ENCODE data around the gene CFAP44.
A peak's percentile ranks its signal among the peaks of the same experiment; 100 is the strongest.
"Not testable (repeated sequence)": the region's sequence is repeated elsewhere in the genome, so short reads cannot be mapped to it uniquely, and the experiment has no call there.

CFAP44 gene, protein sequence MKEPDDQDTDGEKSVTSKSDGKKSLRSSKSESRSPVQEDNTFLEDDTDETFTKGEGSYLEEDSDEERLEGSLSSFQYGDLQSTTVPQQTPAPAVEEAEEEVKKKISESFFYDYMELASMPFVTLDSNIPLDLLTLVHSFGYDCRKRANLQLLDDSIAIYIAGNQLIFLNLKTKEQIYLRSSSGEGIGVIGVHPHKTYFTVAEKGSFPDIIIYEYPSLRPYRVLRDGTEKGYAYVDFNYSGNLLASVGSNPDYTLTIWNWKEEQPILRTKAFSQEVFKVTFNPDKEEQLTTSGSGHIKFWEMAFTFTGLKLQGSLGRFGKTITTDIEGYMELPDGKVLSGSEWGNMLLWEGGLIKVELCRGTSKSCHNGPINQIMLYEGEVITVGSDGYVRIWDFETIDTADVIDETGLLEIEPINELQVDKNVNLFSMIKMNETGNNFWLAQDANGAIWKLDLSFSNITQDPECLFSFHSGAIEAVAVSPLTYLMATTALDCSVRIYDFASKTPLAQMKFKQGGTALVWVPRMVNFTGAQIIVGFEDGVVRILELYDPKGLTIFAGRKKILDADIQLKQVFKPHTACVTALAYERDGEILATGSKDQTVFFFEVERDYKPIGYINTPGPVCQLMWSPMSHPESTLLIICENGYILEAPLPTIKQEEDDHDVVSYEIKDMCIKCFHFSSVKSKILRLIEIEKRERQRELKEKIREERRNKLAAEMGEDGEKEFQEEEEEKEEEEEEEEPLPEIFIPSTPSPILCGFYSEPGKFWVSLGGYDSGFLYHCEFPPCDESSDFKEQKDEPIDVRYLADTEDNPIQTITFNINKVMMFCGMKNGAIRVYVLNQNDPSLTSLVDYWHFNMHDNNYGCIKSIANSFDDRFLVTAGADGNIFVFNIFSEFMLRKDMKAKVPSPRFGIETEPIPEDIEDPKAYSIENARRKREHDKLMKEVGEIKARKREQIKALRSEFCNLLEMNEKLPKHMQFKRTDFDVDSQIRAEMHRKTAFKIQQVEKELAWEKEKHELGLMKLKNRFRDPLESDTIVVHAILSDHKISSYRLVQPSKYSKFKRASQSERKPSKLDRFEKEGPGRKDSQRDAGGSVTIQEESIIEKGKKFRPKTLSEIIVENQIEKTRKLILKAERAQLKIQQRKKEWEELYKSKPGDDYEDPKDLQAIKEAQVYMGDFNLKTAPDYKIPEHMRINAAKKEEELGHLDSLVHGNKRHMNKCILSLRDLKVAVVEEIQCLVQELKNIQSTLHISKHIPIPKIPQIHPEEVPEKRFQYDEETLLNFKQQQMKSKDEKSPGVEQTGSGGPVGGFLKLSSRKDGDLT (N-terminal part only)

DNA sequence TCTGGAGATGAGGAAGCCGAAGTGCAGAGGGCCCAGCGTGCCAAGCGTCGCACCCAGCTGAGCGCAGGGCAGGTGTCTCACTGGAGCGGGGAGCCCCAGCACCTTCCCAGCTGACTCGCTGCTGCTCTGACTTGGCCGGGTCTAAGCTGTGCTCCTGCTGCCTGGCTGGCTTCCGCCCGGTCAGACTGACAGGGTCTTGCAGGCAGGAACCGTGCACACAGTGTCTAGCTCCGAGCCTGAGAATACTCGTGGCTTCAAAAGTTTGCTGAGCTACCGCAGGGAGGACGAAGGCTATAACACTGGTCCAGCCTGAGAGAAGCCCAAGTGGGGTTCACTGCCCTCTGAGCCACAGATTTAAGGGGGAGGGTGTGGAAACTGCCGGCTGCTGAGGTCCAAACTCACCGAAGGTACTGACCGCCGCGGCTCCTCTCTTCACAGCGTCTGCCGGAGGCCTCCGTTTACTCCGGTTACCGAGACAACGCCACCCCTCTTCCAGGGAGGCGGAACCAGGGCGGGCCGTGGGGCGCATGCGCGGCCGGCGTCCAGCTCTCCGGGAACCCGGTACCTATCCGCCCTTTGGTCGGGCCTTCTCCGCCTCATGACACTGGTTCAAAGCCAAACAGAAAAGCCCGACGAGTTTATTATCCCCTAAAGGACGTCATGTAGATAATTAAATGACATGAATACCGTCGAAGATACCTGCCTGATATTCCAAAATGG is at the start of gene CFAP44:
Gene CFAP44, minus strand, starts transcription at position 443 of the 720 bp plus-strand sequence. CDS start 7,829 bp downstream, outside the sequence.
- DNase-seq (ENCODE audit: low read depth in 2 of 3, low spot score in 1 of 3) = peak; percentile 6 to 32 (median 24)

DNA sequence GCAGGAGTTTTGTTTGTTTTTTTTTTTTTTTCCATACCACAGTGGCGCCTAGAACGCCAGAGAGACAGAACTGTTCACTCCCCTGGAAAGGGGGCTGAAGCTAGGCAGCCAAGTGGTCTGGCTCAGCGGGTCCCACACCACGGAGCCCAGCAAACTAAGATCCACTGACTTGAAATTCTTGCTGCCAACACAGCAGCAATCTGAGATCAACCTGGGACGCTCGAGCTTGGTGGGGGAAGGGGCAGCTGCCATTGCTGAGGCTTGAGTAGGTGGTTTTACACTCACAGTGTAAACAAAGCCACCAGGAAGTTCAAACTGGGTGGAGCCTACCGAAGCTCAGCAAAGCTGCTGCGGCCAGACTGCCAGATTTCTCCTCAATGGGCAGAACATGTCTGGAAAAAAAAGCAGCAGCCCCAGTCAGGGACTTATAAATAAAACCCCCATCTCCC is 43.9 kb upstream of the CFAP44 start:
- DNase-seq (ENCODE audit: low read depth in 2 of 3, low spot score in 1 of 3) = no peak

DNA sequence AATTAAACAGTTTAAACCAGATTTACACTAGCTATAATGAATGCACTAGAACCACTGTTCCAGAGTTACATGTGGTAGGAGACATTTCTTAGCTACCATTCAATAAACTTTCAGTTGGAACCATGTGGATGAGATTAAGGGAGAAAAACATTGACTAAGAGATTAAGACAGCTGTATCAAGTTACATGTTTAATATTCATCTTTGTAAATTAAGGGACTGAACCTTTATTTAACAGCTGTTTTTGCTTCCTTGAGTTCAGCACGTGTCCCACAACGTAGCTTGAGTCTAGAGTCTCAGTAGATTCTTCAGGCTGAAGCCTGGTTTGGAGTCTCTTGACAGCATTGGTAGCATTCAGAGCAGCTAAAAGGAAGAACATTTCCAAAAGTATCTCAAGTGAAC is 27.2 kb upstream of the CFAP44 start:
- no peak for DNase-seq (ENCODE audit: low read depth in 2 of 3, low spot score in 1 of 3)

DNA sequence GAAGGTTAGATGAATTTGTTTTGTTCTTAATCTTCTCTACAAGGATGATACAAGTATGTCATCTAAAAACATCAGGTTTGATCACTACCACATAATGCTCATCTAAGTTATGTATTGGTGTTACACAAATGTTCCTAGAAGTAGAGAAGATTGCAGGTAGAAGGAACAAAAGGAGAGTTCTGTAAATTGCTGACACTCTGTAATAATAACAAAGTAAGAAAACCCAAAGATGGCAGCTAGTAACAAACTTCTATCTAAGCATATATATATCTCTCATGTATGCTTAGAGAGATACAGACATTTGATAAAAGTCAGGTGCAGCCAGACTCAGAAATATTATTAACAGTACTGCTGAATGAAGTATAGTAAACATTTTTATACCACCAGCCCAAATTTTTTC is 20.2 kb upstream of the CFAP44 start:
- DNase-seq (ENCODE audit: low read depth in 2 of 3, low spot score in 1 of 3) = no peak

DNA sequence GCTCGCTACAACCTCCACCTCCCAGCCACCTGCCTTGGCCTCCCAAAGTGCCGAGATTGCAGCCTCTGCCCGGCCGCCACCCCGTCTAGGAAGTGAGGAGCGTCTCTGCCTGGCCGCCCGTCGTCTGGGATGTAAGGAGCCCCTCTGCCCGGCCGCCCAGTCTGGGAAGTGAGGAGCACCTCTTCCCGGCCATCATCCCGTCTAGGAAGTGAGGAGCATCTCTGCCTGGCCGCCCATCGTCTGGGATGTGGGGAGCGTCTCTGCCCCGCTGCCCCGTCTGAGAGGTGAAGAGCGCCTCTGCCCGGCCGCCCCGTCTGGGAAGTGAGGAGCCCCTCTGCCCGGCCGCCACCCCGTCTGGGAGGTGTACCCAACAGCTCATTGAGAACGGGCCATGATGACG is 17.3 kb upstream of the CFAP44 start:
- DNase-seq (ENCODE audit: low read depth in 2 of 3, low spot score in 1 of 3) = not testable (repeated sequence)

DNA sequence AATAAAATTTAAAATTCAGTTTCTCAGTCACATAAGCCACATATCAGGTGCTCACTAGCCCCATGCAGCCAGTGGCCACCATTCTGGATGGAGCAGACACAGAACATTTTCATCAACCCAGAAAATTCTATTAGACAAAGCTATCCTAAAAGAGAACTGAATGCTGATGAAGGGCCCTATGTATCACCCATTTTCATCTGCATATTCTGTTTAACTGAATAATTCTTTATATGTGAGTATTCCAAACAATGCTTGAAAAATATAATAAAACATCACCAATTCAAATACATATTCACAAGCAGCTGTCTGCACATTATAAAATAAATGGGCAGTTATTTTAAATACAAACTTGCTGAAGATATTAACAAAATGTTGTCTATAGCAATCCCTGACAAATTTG is 14.2 kb upstream of the CFAP44 start:
- no peak for DNase-seq (ENCODE audit: low read depth in 2 of 3, low spot score in 1 of 3)

DNA sequence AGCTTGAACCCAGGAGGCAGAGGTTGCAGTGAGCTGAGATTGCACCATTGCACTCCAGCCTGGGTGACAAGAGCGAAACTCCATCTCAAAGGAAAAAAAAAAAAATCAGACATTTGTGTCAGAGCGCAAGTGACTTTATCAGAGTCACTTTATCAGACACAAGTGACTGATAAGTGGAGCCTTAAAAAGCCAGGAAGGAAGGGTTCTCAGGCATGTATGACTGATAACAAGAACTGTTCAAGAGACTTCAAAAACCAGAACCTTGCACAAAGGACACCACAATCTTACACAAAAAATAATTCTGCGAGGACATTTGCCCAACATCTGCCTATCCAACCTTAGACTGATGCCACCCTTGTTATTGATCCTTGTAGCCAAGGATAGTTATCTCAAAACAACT is 13.3 kb upstream of the CFAP44 start:
- no peak for DNase-seq (ENCODE audit: low read depth in 2 of 3, low spot score in 1 of 3)

DNA sequence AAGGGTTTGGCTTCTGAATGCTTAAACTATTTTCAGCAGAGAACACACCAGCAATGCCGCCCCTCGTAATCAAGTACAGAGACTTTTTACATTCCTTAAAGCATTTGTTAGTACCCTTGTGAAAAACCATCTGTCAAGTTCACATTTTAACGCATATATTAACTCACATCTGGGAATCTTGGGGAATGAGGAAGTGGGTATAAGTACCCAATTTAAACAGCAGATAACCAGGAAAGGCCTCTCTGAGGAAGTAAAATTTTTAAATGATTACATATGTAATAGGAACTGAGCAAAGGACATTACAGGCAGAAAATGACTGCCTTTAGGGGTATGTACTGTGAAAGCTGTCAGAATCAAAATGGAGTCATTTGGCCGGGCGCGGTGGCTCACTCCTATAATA is 12.8 kb upstream of the CFAP44 start:
- no peak for DNase-seq (ENCODE audit: low read depth in 2 of 3, low spot score in 1 of 3)

DNA sequence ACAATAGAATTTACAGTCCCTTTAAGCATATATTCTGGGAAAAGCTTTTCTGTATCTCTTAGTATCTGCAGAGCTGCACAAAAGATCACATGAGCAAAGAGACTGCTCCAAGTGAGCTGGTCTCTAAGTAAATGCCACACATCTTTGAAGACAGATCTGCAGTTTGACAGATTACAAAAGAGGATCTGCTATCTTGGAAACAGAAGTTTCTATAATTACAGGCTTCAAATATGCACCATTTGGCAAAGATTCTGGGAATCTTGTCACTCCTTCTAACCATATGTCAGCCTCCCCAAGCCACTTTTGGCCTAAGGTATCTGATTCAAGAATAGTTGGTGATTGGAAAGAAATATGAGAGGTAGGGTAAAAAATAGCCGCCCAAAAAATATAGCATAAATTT is 9.6 kb upstream of the CFAP44 start:
- no peak for DNase-seq (ENCODE audit: low read depth in 2 of 3, low spot score in 1 of 3)

DNA sequence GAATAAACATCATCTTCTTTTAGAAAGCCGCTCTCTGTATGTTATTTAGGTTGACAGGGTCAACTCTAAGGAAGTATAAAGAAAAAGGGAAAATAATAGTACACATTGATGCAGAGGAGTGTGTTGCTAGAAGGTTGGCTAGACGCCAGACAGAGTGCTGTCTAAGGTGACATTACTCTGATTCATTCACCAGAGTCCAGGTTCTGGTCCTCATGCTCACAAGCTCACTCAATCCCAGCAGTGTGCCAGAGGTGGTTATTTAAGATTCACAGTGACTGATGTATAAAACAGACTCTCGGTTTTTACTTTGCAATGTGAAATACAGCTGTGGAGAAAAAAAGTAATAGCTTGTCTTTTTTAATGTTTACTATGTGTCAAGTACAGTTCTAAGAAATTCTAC is 1.7 kb downstream of the CFAP44 start:
- no peak for DNase-seq (ENCODE audit: low read depth in 2 of 3, low spot score in 1 of 3)

DNA sequence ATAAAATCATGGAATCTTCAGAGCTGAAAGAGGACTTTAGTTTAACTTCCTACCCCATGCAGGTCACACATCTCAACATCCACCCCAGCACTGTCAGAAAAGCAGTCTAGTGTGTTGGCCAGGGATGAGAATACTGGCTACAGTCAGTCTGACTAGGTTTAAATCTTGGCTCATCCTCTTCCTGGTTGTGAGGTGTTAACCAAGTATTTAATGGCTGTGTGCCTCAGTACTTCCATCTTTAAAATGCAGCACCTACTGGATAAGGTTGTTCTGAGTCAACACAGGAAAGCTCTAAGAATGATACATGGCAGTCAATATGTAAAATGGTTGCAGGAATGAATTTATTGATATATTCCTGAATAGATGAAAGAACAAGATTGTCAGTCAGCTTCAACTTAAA is 3.1 kb downstream of the CFAP44 start:
- DNase-seq (ENCODE audit: low read depth in 2 of 3, low spot score in 1 of 3) = no peak

DNA sequence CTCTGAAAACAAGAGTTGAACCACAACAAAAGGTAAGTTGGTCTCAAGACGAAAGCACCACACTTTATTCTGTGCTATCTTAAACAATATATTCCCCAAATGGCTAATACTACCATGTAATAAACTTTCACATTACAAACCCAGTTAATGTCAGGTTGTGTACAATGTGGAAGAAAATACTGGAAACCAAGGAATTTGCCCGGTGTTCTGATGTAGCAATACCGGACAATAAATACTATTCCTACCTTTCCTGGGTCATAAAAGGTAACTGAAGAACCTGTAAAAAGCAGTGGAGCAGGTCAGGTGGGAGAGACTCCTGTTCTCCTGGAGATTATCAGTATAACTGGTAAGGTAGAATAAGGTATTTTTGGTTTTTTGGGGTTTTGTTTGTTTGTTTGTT is 3.9 kb downstream of the CFAP44 start:
- DNase-seq (ENCODE audit: low read depth in 2 of 3, low spot score in 1 of 3) = no peak

DNA sequence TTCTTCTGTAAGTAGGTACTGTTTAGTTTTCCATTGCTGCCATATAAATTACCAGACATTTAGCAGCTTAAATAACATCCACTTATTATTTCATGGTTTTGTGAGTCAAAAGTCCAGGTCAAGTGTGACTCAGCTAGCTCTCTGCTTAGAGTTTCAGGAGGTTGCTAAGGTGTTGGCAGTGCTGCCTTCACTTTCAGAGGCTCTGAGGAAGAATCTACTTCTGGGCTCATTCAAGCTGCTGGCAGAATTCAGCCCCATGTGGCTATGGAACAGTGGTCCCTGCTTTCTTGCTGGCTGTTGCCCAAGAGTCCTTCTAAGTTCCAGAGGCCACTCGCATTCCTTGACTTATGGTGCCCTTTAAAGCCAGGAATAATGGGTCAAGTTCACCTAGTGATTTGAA is 4.5 kb downstream of the CFAP44 start:
- no peak for DNase-seq (ENCODE audit: low read depth in 2 of 3, low spot score in 1 of 3)

DNA sequence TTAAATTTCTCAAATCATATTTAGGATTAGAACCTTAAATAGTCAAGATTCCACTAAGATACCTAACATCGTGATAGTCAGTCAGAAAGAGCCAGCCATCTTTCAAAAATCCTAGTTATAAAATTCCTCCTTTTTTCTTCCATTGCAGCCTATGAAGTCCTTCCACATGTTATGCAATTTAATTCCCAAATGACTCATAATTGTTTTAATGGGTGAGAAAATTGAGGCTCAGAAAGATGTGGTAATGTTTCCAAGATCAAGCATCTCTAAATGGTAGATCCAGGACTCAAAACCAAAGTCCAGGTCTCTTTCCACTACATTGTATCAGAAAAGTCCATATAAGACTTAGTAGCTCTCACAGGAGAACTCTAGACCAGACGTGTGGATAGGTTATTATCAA is 9.5 kb downstream of the CFAP44 start:
- no peak for DNase-seq (ENCODE audit: low read depth in 2 of 3, low spot score in 1 of 3)

DNA sequence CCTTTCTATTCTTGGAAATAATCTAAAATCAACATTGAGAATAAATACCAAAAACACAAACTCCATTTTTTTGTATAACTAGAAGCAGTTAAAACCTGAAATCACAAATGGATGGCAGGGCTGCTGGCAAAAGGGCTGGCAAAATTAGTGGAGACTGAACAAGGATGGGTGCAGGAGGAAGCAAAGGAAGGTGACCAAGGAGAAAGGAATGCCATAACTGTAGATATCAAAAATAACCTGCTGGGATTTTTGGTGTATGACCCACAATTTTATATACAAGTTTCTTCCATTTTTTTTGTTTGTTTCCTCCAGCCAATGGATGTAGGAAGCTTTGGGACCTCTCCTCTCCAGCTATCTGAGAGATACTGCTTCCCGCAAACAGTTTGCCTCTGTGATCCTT is 12.7 kb downstream of the CFAP44 start:
- DNase-seq (ENCODE audit: low read depth in 2 of 3, low spot score in 1 of 3) = no peak

DNA sequence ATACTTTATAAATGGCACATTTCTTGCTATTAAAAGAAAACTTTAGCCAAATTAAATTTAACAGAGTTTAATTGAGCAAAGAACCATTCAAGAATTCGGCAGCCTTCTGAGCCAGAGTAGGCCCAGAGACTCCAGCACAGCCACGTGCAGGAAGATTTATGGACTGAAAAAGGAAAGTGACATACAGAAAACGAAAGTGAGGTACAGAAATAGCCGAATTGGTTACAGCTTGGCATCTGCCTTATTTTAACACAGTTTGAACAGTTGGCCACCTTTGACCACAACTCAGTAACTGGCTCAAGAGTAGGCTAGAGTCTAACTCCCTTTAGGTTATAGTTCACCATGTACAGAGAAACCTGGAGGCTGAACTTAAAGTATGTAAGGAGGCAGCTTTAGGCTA is 17.6 kb downstream of the CFAP44 start:
- no peak for DNase-seq (ENCODE audit: low read depth in 2 of 3, low spot score in 1 of 3)

DNA sequence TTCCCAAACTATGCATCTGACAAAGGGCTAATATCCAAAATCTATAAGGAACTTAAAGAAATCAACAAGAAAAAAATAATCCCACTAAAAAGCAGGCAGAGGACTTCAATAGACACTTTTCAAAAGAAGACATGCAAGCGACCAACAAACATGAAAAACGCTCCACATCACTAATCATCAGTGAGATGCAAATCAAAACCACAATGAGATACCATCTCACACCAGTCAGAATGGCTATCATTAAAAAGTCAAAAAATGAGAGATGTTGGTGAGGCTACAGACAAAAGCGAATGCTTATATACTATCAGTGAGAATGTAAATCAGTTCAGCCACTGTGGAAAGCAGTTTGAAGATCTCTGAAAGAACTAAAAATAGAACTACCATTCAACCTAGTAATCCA is 20.2 kb downstream of the CFAP44 start:
- no peak for DNase-seq (ENCODE audit: low read depth in 2 of 3, low spot score in 1 of 3)

DNA sequence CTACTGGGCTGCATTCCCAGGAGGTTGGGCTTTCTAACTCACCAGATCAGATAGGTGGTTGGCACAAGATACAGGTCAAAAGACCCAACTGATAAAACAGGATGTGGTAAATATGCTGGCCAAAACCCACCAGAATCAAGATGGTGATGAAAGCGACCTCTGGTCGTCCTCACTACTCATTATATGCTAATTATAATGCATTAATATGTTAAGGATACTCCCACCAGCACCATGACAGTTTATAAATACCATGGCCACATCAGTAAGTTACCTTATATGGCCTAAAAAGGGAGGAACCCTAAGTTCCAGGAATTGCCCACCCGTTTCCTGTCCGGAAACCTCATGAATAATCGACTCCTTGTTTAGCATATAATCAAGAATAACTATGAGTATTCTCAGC is 31.6 kb downstream of the CFAP44 start:
- DNase-seq (ENCODE audit: low read depth in 2 of 3, low spot score in 1 of 3) = no peak

DNA sequence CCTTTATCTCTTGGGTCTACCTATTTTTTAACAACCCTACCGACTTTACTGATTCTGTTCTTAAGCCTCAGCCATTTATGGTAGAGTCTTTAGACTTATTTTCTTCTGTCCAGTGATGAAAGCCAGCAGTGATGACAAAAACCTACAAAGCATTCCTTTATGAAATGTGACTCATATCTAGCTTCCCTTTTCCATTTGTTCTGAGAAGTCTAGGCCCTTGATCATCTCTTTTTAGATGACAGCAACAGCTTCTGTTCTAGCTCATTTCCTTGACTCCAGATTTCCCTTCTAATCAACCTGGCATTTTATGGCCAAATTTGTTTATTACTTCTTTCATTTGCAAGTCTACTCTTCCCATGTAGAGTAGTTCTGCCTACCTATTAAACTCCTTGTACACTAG is 36.1 kb downstream of the CFAP44 start:
- DNase-seq (ENCODE audit: low read depth in 2 of 3, low spot score in 1 of 3) = no peak

DNA sequence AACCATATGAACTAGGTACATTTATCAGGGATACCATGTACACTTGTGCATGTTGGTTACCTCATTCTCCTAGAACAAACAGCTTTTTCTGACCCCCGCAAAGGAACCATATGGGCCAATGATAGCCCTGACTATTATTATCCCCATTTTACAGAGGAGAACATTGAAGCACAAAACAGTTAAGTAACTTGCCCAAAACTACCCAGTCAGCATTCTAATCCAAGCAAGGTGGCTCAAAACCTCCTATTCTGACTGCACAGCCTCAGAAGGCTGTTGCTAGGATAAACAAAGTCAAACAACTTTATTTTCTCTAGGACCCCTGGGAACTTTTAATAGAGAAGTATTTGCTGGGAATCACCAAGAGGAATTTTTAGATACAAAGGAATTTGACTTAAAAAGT is 36.7 kb downstream of the CFAP44 start:
- no peak for DNase-seq (ENCODE audit: low read depth in 2 of 3, low spot score in 1 of 3)

Data from stimulated activated CD4-positive, alpha-beta T cell treated with anti-CD3 and anti-CD28 coated beads, Interleukin-12 subunit alpha, Interleukin-12 subunit beta, amount 100 ng/mL, for 48 hours (primary cell).